Upper lobe of left lung (tissue), 4 donors: ENCODE data around the gene TMPRSS3.

Experiments used
- CTCF ChIP-seq, 6 experiments: fragments of 450-650 bp in 4 of 6; fragments of 200-600 bp in 2 of 6; sonication (generic) in 2 of 6; IDR thresholded peaks; one replicate each; pipeline ENCODE4 v1.5.1; 2016 to 2019; ENCODE audit warnings: antibody characterized with exemption in 6 of 6
- POLR2AphosphoS5 ChIP-seq, 2 donors: sonication (generic); formaldehyde crosslinking; IDR thresholded peaks; one replicate each; pipeline ENCODE4 v1.5.1; 2017; ENCODE audit warnings: antibody characterized with exemption in 2 of 2

GRCh38 chr21:42343963-42344510 is 51.8 kb downstream of the TMPRSS3 start:
- no peak for TF ChIP-seq CTCF (IDR thresholded peaks at IDR 0.05)
- no peak for TF ChIP-seq POLR2AphosphoS5 (IDR thresholded peaks at IDR 0.05)
